Neural progenitor cell (in vitro differentiated cells): ENCODE measurements around the gene ELMOD1. TPM values are rescaled to one million over a fixed set of nuclear protein-coding genes. Genes with fewer than 3 reads are reported as not detected.
"Not testable (repeated sequence)": the region's sequence is repeated elsewhere in the genome, so short reads cannot be mapped to it uniquely, and the experiment has no call there.

Source experiments
- DNase-seq: peaks from one replicate; pipeline ENCODE4 v3.0.0-alpha.2; 2016; ENCODE audit warnings: low spot score
- H2AFZ ChIP-seq: fragments of 200-600 bp; sonication (generic); replicated peaks from 2 replicates; pipeline ENCODE4 v1.6.1; 2016; ENCODE audit warnings: antibody characterized with exemption
- H3F3A ChIP-seq: fragments of 200-600 bp; sonication (generic); 2 replicates; pipeline ENCODE4 v1.6.1; 2016; ENCODE audit warnings: antibody characterized with exemption, low read depth
- H3K27ac ChIP-seq: fragments of 200-600 bp; sonication (generic); 2 replicates; pipeline ENCODE4 v1.5.1; 2016; ENCODE audit warnings: mild to moderate bottlenecking
- H3K27me3 ChIP-seq: fragments of 200-600 bp; sonication (generic); 2 replicates; pipeline ENCODE4 v1.6.1; 2016; ENCODE audit warnings: mild to moderate bottlenecking, moderate library complexity
- H3K36me3 ChIP-seq: fragments of 200-600 bp; sonication (generic); 2 replicates; pipeline ENCODE4 v1.5.1; 2016
- H3K4me1 ChIP-seq: fragments of 200-600 bp; sonication (generic); 2 replicates; pipeline ENCODE4 v1.6.1; 2016; ENCODE audit warnings: mixed run types
- H3K4me2 ChIP-seq: fragments of 200-600 bp; sonication (generic); 2 replicates; pipeline ENCODE4 v1.6.1; 2016
- H3K4me3 ChIP-seq: fragments of 200-600 bp; sonication (generic); 2 replicates; pipeline ENCODE4 v1.5.1; 2016
- H3K79me2 ChIP-seq: fragments of 200-600 bp; sonication (generic); 2 replicates; pipeline ENCODE4 v1.6.1; 2016; ENCODE audit warnings: low read depth
- H3K9ac ChIP-seq: fragments of 200-600 bp; sonication (generic); 2 replicates; pipeline ENCODE4 v1.6.1; 2016
- H3K9me3 ChIP-seq: fragments of 200-600 bp; sonication (generic); 2 replicates; pipeline ENCODE4 v1.5.1; 2016; ENCODE audit warnings: low read depth
- H4K20me1 ChIP-seq: fragments of 200-600 bp; sonication (generic); 2 replicates; pipeline ENCODE4 v1.6.1; 2016; ENCODE audit warnings: low read depth
- H3K27ac Mint-ChIP-seq: 3 replicates; pipeline ENCODE4 v1.8.0; 2021; ENCODE audit warnings: mixed read lengths
- H3K27me3 Mint-ChIP-seq: 2 replicates; pipeline ENCODE4 v1.8.0; 2022; ENCODE audit warnings: low read depth, mild to moderate bottlenecking, inconsistent platforms, moderate library complexity, mixed read lengths; ENCODE audit not compliant: insufficient read depth
- H3K36me3 Mint-ChIP-seq: 3 replicates; pipeline ENCODE4 v1.8.0; 2021; ENCODE audit warnings: mixed read lengths
- H3K4me1 Mint-ChIP-seq: 3 replicates; pipeline ENCODE4 v1.8.0; 2021; ENCODE audit warnings: mixed read lengths
- H3K4me3 Mint-ChIP-seq: 3 replicates; pipeline ENCODE4 v1.8.0; 2021; ENCODE audit warnings: mild to moderate bottlenecking, moderate library complexity, mixed read lengths
- H3K9me3 Mint-ChIP-seq: 3 replicates; pipeline ENCODE4 v1.8.0; 2020; ENCODE audit warnings: mixed read lengths
- EZH2 ChIP-seq: fragments of 200-600 bp; sonication (generic); IDR thresholded peaks from 2 replicates; pipeline ENCODE4 v1.6.1; 2017; ENCODE audit warnings: antibody characterized with exemption, mild to moderate bottlenecking, moderate library complexity
- EZH2phosphoT487 ChIP-seq: fragments of 200-600 bp; sonication (generic); IDR thresholded peaks from 2 replicates; pipeline ENCODE4 v1.6.1; 2017; ENCODE audit warnings: antibody characterized with exemption
- total RNA-seq: library from RNA; depleted of rRNA; stranded (reverse); fragments of >200 nt; gene quantifications from 2 replicates; pipeline ENCODE4 v1.2.3, GENCODE V29; 2015; ENCODE audit warnings: low replicate concordance
- TF ChIP-seq, protein P1 (sequence below): fragments of 200-600 bp; sonication (generic); IDR thresholded peaks from 2 replicates; pipeline ENCODE4 v1.5.1; 2017; ENCODE audit warnings: antibody characterized with exemption, mild to moderate bottlenecking

Gene ELMOD1
- total RNA-seq, 1 donor from 2014 or later = not detected

DNA sequence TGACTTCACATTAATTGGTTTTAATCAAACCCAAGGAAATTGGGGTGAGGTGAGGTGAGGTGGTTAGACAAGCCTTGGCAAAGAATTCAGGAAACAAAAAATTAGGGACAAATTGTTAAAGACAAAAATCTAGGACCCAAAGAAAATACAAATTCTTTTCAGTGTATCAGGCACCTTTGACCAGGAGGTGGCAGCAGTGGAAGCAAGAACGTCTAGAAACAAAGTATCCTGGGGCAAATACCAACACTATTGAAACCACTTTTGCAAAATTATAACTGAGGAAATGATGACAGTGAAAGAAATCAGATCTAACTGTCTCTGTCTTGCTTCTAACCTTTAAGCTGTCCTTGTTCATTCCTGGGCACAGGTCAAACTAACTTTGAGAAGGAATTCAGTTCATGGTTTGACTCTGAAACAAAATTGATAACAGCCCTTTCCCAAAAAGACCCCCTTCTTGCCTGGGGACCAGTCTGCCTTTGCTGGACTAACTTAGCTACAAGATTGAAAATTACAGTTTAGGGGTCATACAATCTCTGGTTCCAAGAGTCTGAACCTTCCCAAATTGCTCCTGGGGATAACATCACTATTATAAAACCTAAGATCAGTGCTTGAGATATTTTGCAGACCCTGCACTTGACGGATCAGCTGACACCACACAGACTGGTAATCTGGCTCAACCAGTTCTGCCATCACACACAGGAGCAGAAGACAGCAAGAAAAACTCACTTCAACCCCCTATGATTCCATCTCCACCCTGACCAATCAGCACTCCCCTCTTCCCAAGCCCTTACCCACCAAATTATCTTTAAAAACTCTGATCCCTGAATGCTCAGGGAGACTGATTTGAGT, 14.2 kb upstream of the ELMOD1 start:
- H4K20me1 ChIP-seq, H3K4me3 Mint-ChIP-seq, H3K27ac Mint-ChIP-seq, H3K36me3 ChIP-seq, H3K79me2 ChIP-seq, H3K9me3 ChIP-seq, H3K4me2 ChIP-seq, H3K9me3 Mint-ChIP-seq, H3F3A ChIP-seq, H3K27me3 ChIP-seq, H3K27me3 Mint-ChIP-seq, H3K4me1 Mint-ChIP-seq, H3K36me3 Mint-ChIP-seq, H3K4me3 ChIP-seq, H3K9ac ChIP-seq, H3K27ac ChIP-seq, H3K4me1 ChIP-seq: not testable (repeated sequence)
- H2AFZ ChIP-seq = peak overlapping the region; percentile 21
- TF ChIP-seq, protein P1, sequence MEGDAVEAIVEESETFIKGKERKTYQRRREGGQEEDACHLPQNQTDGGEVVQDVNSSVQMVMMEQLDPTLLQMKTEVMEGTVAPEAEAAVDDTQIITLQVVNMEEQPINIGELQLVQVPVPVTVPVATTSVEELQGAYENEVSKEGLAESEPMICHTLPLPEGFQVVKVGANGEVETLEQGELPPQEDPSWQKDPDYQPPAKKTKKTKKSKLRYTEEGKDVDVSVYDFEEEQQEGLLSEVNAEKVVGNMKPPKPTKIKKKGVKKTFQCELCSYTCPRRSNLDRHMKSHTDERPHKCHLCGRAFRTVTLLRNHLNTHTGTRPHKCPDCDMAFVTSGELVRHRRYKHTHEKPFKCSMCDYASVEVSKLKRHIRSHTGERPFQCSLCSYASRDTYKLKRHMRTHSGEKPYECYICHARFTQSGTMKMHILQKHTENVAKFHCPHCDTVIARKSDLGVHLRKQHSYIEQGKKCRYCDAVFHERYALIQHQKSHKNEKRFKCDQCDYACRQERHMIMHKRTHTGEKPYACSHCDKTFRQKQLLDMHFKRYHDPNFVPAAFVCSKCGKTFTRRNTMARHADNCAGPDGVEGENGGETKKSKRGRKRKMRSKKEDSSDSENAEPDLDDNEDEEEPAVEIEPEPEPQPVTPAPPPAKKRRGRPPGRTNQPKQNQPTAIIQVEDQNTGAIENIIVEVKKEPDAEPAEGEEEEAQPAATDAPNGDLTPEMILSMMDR = peak; percentile 81
- DNase-seq = peak; percentile 55

DNA sequence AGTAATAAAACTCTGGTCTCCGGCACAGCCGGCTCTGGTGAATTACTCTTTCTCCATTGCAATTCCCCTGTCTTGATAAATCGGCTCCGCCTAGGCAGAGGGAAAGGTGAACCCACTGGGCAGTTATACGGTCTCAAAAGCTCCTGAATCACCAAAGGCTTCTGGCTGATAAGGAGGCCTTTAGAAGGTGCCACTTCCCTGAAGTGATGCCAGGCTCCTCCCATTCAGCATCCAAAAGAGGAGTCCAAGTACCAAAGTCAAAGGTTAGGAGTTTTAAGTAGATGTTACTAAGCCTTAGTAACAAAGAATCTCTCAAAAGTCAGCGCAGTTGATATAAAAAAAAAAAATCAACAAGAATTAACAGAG, 13.6 kb upstream of the ELMOD1 start:
- Histone ChIP-seq H3K4me2 (no peak overlapping the region), H3K9me3 (no peaks in the 10 kb centered on the region), H3K27me3 (no peaks in the 10 kb centered on the region), H3K79me2 (no peaks in the 10 kb centered on the region), H4K20me1 (no peaks in the 10 kb centered on the region), H3K4me1 (no peaks in the 10 kb centered on the region), H3F3A (no peaks in the 10 kb centered on the region), H3K4me3 (no peak overlapping the region), H2AFZ (peak overlapping the region; percentile 21), H3K36me3 (no peaks in the 10 kb centered on the region), H3K27ac (no peak overlapping the region), H3K9ac (no peak overlapping the region)
- no peak for TF ChIP-seq EZH2
- TF ChIP-seq, protein P1 = no peak
- TF ChIP-seq EZH2phosphoT487 = no peak
- Mint-ChIP-seq H3K9me3 (no peaks in the 10 kb centered on the region), H3K27me3 (peaks cover 4% of the 10 kb centered on the region), H3K36me3 (no peaks in the 10 kb centered on the region), H3K27ac (no peak overlapping the region), H3K4me3 (no peak overlapping the region), H3K4me1 (no peaks in the 10 kb centered on the region)
- no peak for DNase-seq

- H3K4me1 ChIP-seq, H3K36me3 ChIP-seq, H3K4me3 Mint-ChIP-seq, H3K27me3 Mint-ChIP-seq, H3K9ac ChIP-seq, H3K4me2 ChIP-seq, H3K27ac ChIP-seq, H3K9me3 Mint-ChIP-seq, DNase-seq, H3K36me3 Mint-ChIP-seq, H2AFZ ChIP-seq, H3K27me3 ChIP-seq, H3K79me2 ChIP-seq, H4K20me1 ChIP-seq, H3K4me3 ChIP-seq, H3K4me1 Mint-ChIP-seq, H3K27ac Mint-ChIP-seq, H3F3A ChIP-seq, H3K9me3 ChIP-seq: not testable (repeated sequence)
Observed at GRCh38 chr11:107579169-107579568, 11.8 kb upstream of the ELMOD1 start.

- TF ChIP-seq, protein P1 = no peak
- TF ChIP-seq EZH2phosphoT487 (no peak), EZH2 (no peak)
- Mint-ChIP-seq H3K27me3 (peaks cover 4% of the 10 kb centered on the region), H3K9me3 (no peaks in the 10 kb centered on the region), H3K4me1 (no peaks in the 10 kb centered on the region), H3K27ac (no peak overlapping the region), H3K36me3 (no peaks in the 10 kb centered on the region), H3K4me3 (no peak overlapping the region)
- no peak for DNase-seq
- no peak overlapping the region for H3K4me3 ChIP-seq
- no peaks in the 10 kb centered on the region for H3K79me2 ChIP-seq
- no peak overlapping the region for H3K9ac ChIP-seq
- H3K9me3 ChIP-seq = no peaks in the 10 kb centered on the region
- H2AFZ ChIP-seq = no peak overlapping the region
- no peak overlapping the region for H3K27ac ChIP-seq
- peaks cover 4% of the 10 kb centered on the region for H3K27me3 ChIP-seq
- no peaks in the 10 kb centered on the region for H4K20me1 ChIP-seq
- H3F3A ChIP-seq = no peaks in the 10 kb centered on the region
- no peaks in the 10 kb centered on the region for H3K4me1 ChIP-seq
- no peak overlapping the region for H3K4me2 ChIP-seq
- H3K36me3 ChIP-seq = no peaks in the 10 kb centered on the region
Observed at GRCh38 chr11:107581147-107581546, 9.8 kb upstream of the ELMOD1 start.
